GM12801 (cell line): ENCODE results near the gene PDE4B.

Source experiments
- CTCF ChIP-seq: IDR thresholded peaks from one replicate; pipeline ENCODE4 v1.5.1; 2011; ENCODE audit warnings: control low read depth; ENCODE audit not compliant: insufficient read length; ENCODE audit errors: extremely low read depth

The PDE4B gene

GRCh38 chr1:66403007-66403731 lies 610.5 kb downstream of the PDE4B start:
- no peak for TF ChIP-seq CTCF

GRCh38 chr1:66405061-66405460 lies 612.4 kb downstream of the PDE4B start:
- no peak for TF ChIP-seq CTCF

GRCh38 chr1:66412704-66413103 lies 620.0 kb downstream of the PDE4B start:
- no peak for TF ChIP-seq CTCF

GRCh38 chr1:66413136-66413837 lies 620.6 kb downstream of the PDE4B start:
- TF ChIP-seq CTCF = no peak

- no peak for TF ChIP-seq CTCF
Observed at GRCh38 chr1:66413838-66414175, 621.1 kb downstream of the PDE4B start.

- no peak for TF ChIP-seq CTCF
Observed at GRCh38 chr1:66415281-66415680, 622.6 kb downstream of the PDE4B start.

- no peak for TF ChIP-seq CTCF
Observed at GRCh38 chr1:66415866-66416265, 623.2 kb downstream of the PDE4B start.
